Measurements from ENCODE around the gene SLC25A47.
A peak's percentile ranks its signal among the peaks of the same experiment; 100 is the strongest.
"Not testable (repeated sequence)": the region's sequence is repeated elsewhere in the genome, so short reads cannot be mapped to it uniquely, and the experiment has no call there.

Gene SLC25A47, protein sequence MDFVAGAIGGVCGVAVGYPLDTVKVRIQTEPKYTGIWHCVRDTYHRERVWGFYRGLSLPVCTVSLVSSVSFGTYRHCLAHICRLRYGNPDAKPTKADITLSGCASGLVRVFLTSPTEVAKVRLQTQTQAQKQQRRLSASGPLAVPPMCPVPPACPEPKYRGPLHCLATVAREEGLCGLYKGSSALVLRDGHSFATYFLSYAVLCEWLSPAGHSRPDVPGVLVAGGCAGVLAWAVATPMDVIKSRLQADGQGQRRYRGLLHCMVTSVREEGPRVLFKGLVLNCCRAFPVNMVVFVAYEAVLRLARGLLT

GRCh38 chr14:100323121-100323941 is at the start of gene SLC25A47:
Gene SLC25A47 (plus strand): TSS chr14:100323339. CDS start chr14:100323415, 76 bp downstream.
- Histone ChIP-seq H3K4me3 (ENCODE audit: low read length) (no peak within 1 kb of the TSS), H3K27ac (ENCODE audit: low read depth, low read length) (no peak within 1 kb of the TSS), H3K27me3 (ENCODE audit: control insufficient read depth, insufficient read depth, low read length) (no peaks in the 10 kb centered on the region), H3K36me3 (ENCODE audit: control insufficient read depth, insufficient read depth, low read length) (no peaks in the 10 kb centered on the region), H3K4me1 (ENCODE audit: control insufficient read depth, insufficient read depth, low read length) (peaks cover 2% of the 10 kb centered on the region), H3K9ac (ENCODE audit: low read length) (no peak within 1 kb of the TSS)

GRCh38 chr14:100274250-100274649 is 48.9 kb upstream of the SLC25A47 start:
- no peak overlapping the region for H3K4me3 ChIP-seq (ENCODE audit: low read length)

GRCh38 chr14:100275214-100275613 is 47.9 kb upstream of the SLC25A47 start:
- no peak overlapping the region for H3K9ac ChIP-seq (ENCODE audit: low read length)
- H3K4me3 ChIP-seq (ENCODE audit: low read length) = no peak overlapping the region
- no peak overlapping the region for H3K27ac ChIP-seq (ENCODE audit: low read depth, low read length)
- H3K4me1 ChIP-seq (ENCODE audit: control insufficient read depth, insufficient read depth, low read length) = no peaks in the 10 kb centered on the region
- peaks cover 3% of the 10 kb centered on the region for H3K36me3 ChIP-seq (ENCODE audit: control insufficient read depth, insufficient read depth, low read length)
- H3K27me3 ChIP-seq (ENCODE audit: control insufficient read depth, insufficient read depth, low read length) = no peaks in the 10 kb centered on the region

More at GRCh38 chr14:100274250-100274649, 48.9 kb upstream of the SLC25A47 start:
- peaks cover 3% of the 10 kb centered on the region for H3K36me3 ChIP-seq (ENCODE audit: control insufficient read depth, insufficient read depth, low read length)
- H3K27me3 ChIP-seq (ENCODE audit: control insufficient read depth, insufficient read depth, low read length) = no peaks in the 10 kb centered on the region
- no peak overlapping the region for H3K27ac ChIP-seq (ENCODE audit: low read depth, low read length)
- no peaks in the 10 kb centered on the region for H3K4me1 ChIP-seq (ENCODE audit: control insufficient read depth, insufficient read depth, low read length)
- no peak overlapping the region for H3K9ac ChIP-seq (ENCODE audit: low read length)

DNA sequence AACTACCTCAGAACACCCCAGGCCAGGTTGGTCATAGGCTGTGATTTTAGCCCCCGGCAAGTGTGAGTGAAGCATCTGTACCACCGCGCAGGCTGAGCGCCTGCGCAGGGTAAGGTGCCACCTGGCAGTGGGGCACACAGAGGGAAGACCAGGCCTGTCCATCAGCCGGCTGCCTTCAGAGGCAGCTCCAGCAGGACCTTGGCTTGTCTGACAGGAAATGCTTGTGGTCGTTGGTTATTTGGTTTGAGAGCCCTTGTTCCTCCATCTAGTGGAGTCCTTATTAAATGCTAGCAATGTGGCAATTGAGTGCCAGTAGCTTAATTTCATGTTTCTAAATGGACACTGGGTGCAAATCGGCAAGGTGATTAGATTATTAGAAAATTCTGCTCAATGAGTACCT is 44.4 kb upstream of the SLC25A47 start:
- H3K4me1 ChIP-seq (ENCODE audit: control insufficient read depth, insufficient read depth, low read length) = no peaks in the 10 kb centered on the region
- no peaks in the 10 kb centered on the region for H3K27me3 ChIP-seq (ENCODE audit: control insufficient read depth, insufficient read depth, low read length)
- H3K4me3 ChIP-seq (ENCODE audit: low read length) = no peak overlapping the region
- no peak overlapping the region for H3K27ac ChIP-seq (ENCODE audit: low read depth, low read length)
- H3K36me3 ChIP-seq (ENCODE audit: control insufficient read depth, insufficient read depth, low read length) = peaks cover 3% of the 10 kb centered on the region
- H3K9ac ChIP-seq (ENCODE audit: low read length) = no peak overlapping the region

- Histone ChIP-seq H3K4me1 (ENCODE audit: control insufficient read depth, insufficient read depth, low read length) (no peaks in the 10 kb centered on the region), H3K36me3 (ENCODE audit: control insufficient read depth, insufficient read depth, low read length) (peaks cover 3% of the 10 kb centered on the region), H3K27me3 (ENCODE audit: control insufficient read depth, insufficient read depth, low read length) (no peaks in the 10 kb centered on the region), H3K9ac (ENCODE audit: low read length) (no peak overlapping the region), H3K4me3 (ENCODE audit: low read length) (no peak overlapping the region), H3K27ac (ENCODE audit: low read depth, low read length) (no peak overlapping the region)
These were observed 44.0 kb upstream of the SLC25A47 start for GRCh38 chr14:100279133-100279532.

DNA sequence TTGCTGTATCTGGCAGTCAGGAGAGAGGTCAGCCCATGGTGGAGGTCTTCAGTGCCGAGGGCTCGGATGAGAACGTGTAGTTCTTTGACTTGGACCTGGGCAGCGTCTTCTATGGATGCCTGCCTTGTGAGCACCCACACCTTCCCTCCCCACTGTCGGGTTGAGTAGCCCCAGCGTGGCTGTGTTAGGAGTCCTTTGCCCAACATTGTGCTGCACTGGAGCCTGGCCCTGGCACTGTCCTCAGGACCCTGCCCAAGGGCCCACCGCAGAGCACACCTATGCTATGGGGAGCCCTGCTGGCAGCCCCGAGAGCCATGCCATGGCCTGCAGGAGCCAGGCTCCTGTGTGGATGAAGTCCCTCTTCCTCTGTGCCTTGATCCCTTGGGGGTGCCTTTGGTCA is 43.6 kb upstream of the SLC25A47 start:
- H3K4me3 ChIP-seq (ENCODE audit: low read length) = no peak overlapping the region
- peaks cover 3% of the 10 kb centered on the region for H3K36me3 ChIP-seq (ENCODE audit: control insufficient read depth, insufficient read depth, low read length)
- H3K27me3 ChIP-seq (ENCODE audit: control insufficient read depth, insufficient read depth, low read length) = no peaks in the 10 kb centered on the region
- H3K9ac ChIP-seq (ENCODE audit: low read length) = no peak overlapping the region
- no peaks in the 10 kb centered on the region for H3K4me1 ChIP-seq (ENCODE audit: control insufficient read depth, insufficient read depth, low read length)
- H3K27ac ChIP-seq (ENCODE audit: low read depth, low read length) = no peak overlapping the region

DNA sequence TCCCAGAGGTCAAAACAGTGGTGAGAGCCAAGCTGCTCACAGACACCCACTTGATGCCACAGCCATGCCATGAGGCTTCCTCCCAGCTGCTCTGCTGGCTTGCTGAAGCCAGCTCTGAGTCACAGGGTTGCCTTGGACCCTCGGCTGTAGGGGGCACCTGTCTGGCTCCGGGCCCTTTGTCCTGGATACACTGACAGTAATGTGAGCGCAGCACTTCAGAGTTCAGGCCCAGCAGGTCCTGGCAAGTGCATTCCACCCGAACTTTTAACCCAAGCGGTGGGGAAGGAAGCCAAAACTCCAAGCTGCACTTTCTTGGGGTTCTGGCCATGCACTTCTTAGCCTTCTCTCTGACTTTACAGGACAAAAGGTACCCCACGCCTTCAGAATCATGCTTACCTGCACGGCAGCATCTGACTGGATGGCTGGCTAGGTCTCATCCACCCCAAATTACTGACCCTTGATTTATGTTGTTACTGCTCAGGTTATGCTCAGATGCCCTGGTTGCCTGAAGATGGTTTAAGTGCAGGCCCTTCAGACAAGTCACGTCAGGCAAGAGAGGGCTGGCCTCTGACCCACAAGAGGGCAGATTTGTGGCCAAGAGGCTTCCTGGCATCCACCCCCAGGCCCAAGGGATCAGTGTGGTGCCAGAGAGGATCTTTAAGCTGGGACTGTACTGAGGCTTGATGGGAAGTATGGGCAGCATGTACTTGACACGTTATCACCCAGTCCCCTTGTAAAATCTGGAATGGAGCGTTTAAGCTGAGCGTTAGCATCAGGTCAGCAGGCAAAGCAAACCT is 41.7 kb upstream of the SLC25A47 start:
- Histone ChIP-seq H3K4me3 (ENCODE audit: low read length) (no peak overlapping the region), H3K4me1 (ENCODE audit: control insufficient read depth, insufficient read depth, low read length) (peaks cover 3% of the 10 kb centered on the region), H3K27ac (ENCODE audit: low read depth, low read length) (no peak overlapping the region), H3K27me3 (ENCODE audit: control insufficient read depth, insufficient read depth, low read length) (no peaks in the 10 kb centered on the region), H3K9ac (ENCODE audit: low read length) (no peak overlapping the region), H3K36me3 (ENCODE audit: control insufficient read depth, insufficient read depth, low read length) (peaks cover 1% of the 10 kb centered on the region)

DNA sequence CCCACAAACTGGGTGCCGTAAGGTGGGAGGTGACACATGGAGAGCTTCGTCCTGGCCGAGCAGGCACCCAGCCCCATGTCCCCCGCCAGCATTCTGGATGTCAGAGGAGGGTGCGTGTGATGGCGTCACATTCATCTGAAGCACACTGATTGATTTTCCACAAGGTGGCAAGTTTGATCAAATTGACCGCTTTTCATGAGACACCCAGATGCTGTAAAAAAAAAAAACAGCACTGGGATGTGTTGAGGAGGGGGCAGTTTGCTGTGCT is 41.1 kb upstream of the SLC25A47 start:
- no peak overlapping the region for H3K4me3 ChIP-seq (ENCODE audit: low read length)
- peaks cover 3% of the 10 kb centered on the region for H3K4me1 ChIP-seq (ENCODE audit: control insufficient read depth, insufficient read depth, low read length)
- H3K9ac ChIP-seq (ENCODE audit: low read length) = no peak overlapping the region
- no peaks in the 10 kb centered on the region for H3K36me3 ChIP-seq (ENCODE audit: control insufficient read depth, insufficient read depth, low read length)
- H3K27ac ChIP-seq (ENCODE audit: low read depth, low read length) = no peak overlapping the region
- no peaks in the 10 kb centered on the region for H3K27me3 ChIP-seq (ENCODE audit: control insufficient read depth, insufficient read depth, low read length)

- H3K27ac ChIP-seq (ENCODE audit: low read depth, low read length) = no peak overlapping the region
- H3K4me1 ChIP-seq (ENCODE audit: control insufficient read depth, insufficient read depth, low read length) = peaks cover 3% of the 10 kb centered on the region
- no peaks in the 10 kb centered on the region for H3K27me3 ChIP-seq (ENCODE audit: control insufficient read depth, insufficient read depth, low read length)
- H3K9ac ChIP-seq (ENCODE audit: low read length) = no peak overlapping the region
- no peaks in the 10 kb centered on the region for H3K36me3 ChIP-seq (ENCODE audit: control insufficient read depth, insufficient read depth, low read length)
- no peak overlapping the region for H3K4me3 ChIP-seq (ENCODE audit: low read length)
These were observed 40.2 kb upstream of the SLC25A47 start for GRCh38 chr14:100282766-100283419.

- H3K36me3 ChIP-seq (ENCODE audit: control insufficient read depth, insufficient read depth, low read length); H3K4me1 ChIP-seq (ENCODE audit: control insufficient read depth, insufficient read depth, low read length); H3K27ac ChIP-seq (ENCODE audit: low read depth, low read length); H3K4me3 ChIP-seq (ENCODE audit: low read length); H3K27me3 ChIP-seq (ENCODE audit: control insufficient read depth, insufficient read depth, low read length); H3K9ac ChIP-seq (ENCODE audit: low read length): not testable (repeated sequence)
These were observed 39.7 kb upstream of the SLC25A47 start for GRCh38 chr14:100283436-100283835.

- no peaks in the 10 kb centered on the region for H3K36me3 ChIP-seq (ENCODE audit: control insufficient read depth, insufficient read depth, low read length)
- H3K4me1 ChIP-seq (ENCODE audit: control insufficient read depth, insufficient read depth, low read length) = peaks cover 3% of the 10 kb centered on the region
- H3K27ac ChIP-seq (ENCODE audit: low read depth, low read length) = no peak overlapping the region
- H3K4me3 ChIP-seq (ENCODE audit: low read length) = peak overlapping the region; percentile 75
- H3K27me3 ChIP-seq (ENCODE audit: control insufficient read depth, insufficient read depth, low read length) = no peaks in the 10 kb centered on the region
- H3K9ac ChIP-seq (ENCODE audit: low read length) = no peak overlapping the region
These were observed 38.9 kb upstream of the SLC25A47 start for GRCh38 chr14:100283984-100284881.

All from rectal smooth muscle tissue (tissue), 1 donor.